Measurements from ENCODE around the gene VIL1.

- TF ChIP-seq FOXM1 (IDR thresholded peaks at IDR 0.05; ENCODE audit: borderline replicate concordance) (no peak), ARNT (IDR thresholded peaks at IDR 0.05) (no peak), TARDBP (IDR thresholded peaks at IDR 0.05) (no peak), NFRKB (IDR thresholded peaks at IDR 0.05) (no peak)
Observed at GRCh38 chr2:218407717-218408116, 11.2 kb upstream of the VIL1 start.

Data from HEK293T (cell line).